ENCODE results near the gene ADAP2. TPM values are rescaled to one million over a fixed set of nuclear protein-coding genes. Genes with fewer than 3 reads are reported as not detected.
A peak's percentile ranks its signal among the peaks of the same experiment; 100 is the strongest.

ADAP2 gene
- total and polyA plus RNA-seq, 2 donors (not counting 1 experiment from before 2014, with no cell fraction given), result 3.8 to 4.3 TPM

- H3K79me2 ChIP-seq (ENCODE audit: control insufficient read depth, insufficient read depth, low read length), result no peaks in the 10 kb centered on the region
- no peak overlapping the region for H2AFZ ChIP-seq (ENCODE audit: low read length)
- H3K27me3 ChIP-seq (ENCODE audit: control insufficient read depth, insufficient read depth, low read length), result no peaks in the 10 kb centered on the region
- no peaks in the 10 kb centered on the region for H3K36me3 ChIP-seq (ENCODE audit: control insufficient read depth, insufficient read depth, low read length)
- H3K9ac ChIP-seq (ENCODE audit: insufficient read depth, low read length), result no peak overlapping the region
- DNase-seq (ENCODE audit: low read depth in 2 of 2), result no peak
- no peak overlapping the region for H3K27ac ChIP-seq (ENCODE audit: insufficient read depth, low read length)
- H3K4me1 ChIP-seq (ENCODE audit: control insufficient read depth, extremely low read depth, insufficient read depth, low read length), result no peaks in the 10 kb centered on the region
- H3K4me2 ChIP-seq (ENCODE audit: extremely low read depth, insufficient read depth, low read length), result no peak overlapping the region
- no peaks in the 10 kb centered on the region for H3K9me3 ChIP-seq (ENCODE audit: control insufficient read depth, insufficient read depth, low read depth, low read length)
- no peaks in the 10 kb centered on the region for H4K20me1 ChIP-seq (ENCODE audit: control insufficient read depth, extremely low read depth, insufficient read depth, low read length)
- no peak for TF ChIP-seq EZH2 (IDR thresholded peaks at IDR 0.05; ENCODE audit: low read length, missing control alignments)
- TF ChIP-seq, protein P1, sequence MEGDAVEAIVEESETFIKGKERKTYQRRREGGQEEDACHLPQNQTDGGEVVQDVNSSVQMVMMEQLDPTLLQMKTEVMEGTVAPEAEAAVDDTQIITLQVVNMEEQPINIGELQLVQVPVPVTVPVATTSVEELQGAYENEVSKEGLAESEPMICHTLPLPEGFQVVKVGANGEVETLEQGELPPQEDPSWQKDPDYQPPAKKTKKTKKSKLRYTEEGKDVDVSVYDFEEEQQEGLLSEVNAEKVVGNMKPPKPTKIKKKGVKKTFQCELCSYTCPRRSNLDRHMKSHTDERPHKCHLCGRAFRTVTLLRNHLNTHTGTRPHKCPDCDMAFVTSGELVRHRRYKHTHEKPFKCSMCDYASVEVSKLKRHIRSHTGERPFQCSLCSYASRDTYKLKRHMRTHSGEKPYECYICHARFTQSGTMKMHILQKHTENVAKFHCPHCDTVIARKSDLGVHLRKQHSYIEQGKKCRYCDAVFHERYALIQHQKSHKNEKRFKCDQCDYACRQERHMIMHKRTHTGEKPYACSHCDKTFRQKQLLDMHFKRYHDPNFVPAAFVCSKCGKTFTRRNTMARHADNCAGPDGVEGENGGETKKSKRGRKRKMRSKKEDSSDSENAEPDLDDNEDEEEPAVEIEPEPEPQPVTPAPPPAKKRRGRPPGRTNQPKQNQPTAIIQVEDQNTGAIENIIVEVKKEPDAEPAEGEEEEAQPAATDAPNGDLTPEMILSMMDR (conservative IDR thresholded peaks at IDR 0.05 in 1 of 2, IDR thresholded peaks at IDR 0.05 in 1 of 2; ENCODE audit: low read depth in 1 of 2, low read length in 2 of 2), result no peak
- H3K4me3 ChIP-seq (replicated peaks in 1 of 4; ENCODE audit: control extremely low read depth in 1 of 4, insufficient read depth in 1 of 4, low read depth in 3 of 4, low read length in 4 of 4), result no peak overlapping the region
Observed at GRCh38 chr17:30933966-30934365, 12.2 kb downstream of the ADAP2 start.

- Histone ChIP-seq H3K9me3 (ENCODE audit: control insufficient read depth, insufficient read depth, low read depth, low read length) (no peaks in the 10 kb centered on the region), H2AFZ (ENCODE audit: low read length) (peak overlapping the region; percentile 6), H3K27me3 (ENCODE audit: control insufficient read depth, insufficient read depth, low read length) (no peaks in the 10 kb centered on the region), H3K79me2 (ENCODE audit: control insufficient read depth, insufficient read depth, low read length) (no peaks in the 10 kb centered on the region), H3K36me3 (ENCODE audit: control insufficient read depth, insufficient read depth, low read length) (no peaks in the 10 kb centered on the region), H3K4me1 (ENCODE audit: control insufficient read depth, extremely low read depth, insufficient read depth, low read length) (no peaks in the 10 kb centered on the region), H3K27ac (ENCODE audit: insufficient read depth, low read length) (no peak overlapping the region), H4K20me1 (ENCODE audit: control insufficient read depth, extremely low read depth, insufficient read depth, low read length) (no peaks in the 10 kb centered on the region), H3K4me3 (replicated peaks in 1 of 4; ENCODE audit: control extremely low read depth in 1 of 4, insufficient read depth in 1 of 4, low read depth in 3 of 4, low read length in 4 of 4) (no peak overlapping the region), H3K9ac (ENCODE audit: insufficient read depth, low read length) (no peak overlapping the region), H3K4me2 (ENCODE audit: extremely low read depth, insufficient read depth, low read length) (no peak overlapping the region)
- TF ChIP-seq, protein P1 (conservative IDR thresholded peaks at IDR 0.05 in 1 of 2, IDR thresholded peaks at IDR 0.05 in 1 of 2; ENCODE audit: low read depth in 1 of 2, low read length in 2 of 2), result no peak
- TF ChIP-seq EZH2 (IDR thresholded peaks at IDR 0.05; ENCODE audit: low read length, missing control alignments), result no peak
- peak in 1 of 2 donors; percentile 15 for DNase-seq (ENCODE audit: low read depth in 2 of 2)
Observed at GRCh38 chr17:30939051-30939689, 17.4 kb downstream of the ADAP2 start.

GRCh38 chr17:30942308-30943079 lies 20.7 kb downstream of the ADAP2 start:
- Histone ChIP-seq H3K9me3 (ENCODE audit: control insufficient read depth, insufficient read depth, low read depth, low read length) (no peaks in the 10 kb centered on the region), H3K27me3 (ENCODE audit: control insufficient read depth, insufficient read depth, low read length) (no peaks in the 10 kb centered on the region), H4K20me1 (ENCODE audit: control insufficient read depth, extremely low read depth, insufficient read depth, low read length) (no peaks in the 10 kb centered on the region), H3K4me2 (ENCODE audit: extremely low read depth, insufficient read depth, low read length) (no peak overlapping the region), H3K27ac (ENCODE audit: insufficient read depth, low read length) (no peak overlapping the region), H3K79me2 (ENCODE audit: control insufficient read depth, insufficient read depth, low read length) (no peaks in the 10 kb centered on the region), H2AFZ (ENCODE audit: low read length) (no peak overlapping the region), H3K36me3 (ENCODE audit: control insufficient read depth, insufficient read depth, low read length) (no peaks in the 10 kb centered on the region), H3K4me3 (replicated peaks in 1 of 4; ENCODE audit: control extremely low read depth in 1 of 4, insufficient read depth in 1 of 4, low read depth in 3 of 4, low read length in 4 of 4) (no peak overlapping the region), H3K4me1 (ENCODE audit: control insufficient read depth, extremely low read depth, insufficient read depth, low read length) (no peaks in the 10 kb centered on the region), H3K9ac (ENCODE audit: insufficient read depth, low read length) (no peak overlapping the region)
- peak in 1 of 2 donors; percentile 53 for DNase-seq (ENCODE audit: low read depth in 2 of 2)
- TF ChIP-seq, protein P1 (conservative IDR thresholded peaks at IDR 0.05 in 1 of 2, IDR thresholded peaks at IDR 0.05 in 1 of 2; ENCODE audit: low read depth in 1 of 2, low read length in 2 of 2), result no peak
- no peak for TF ChIP-seq EZH2 (IDR thresholded peaks at IDR 0.05; ENCODE audit: low read length, missing control alignments)
